H9 (cell line): ENCODE measurements around the gene ATP13A3. TPM values are rescaled to one million over a fixed set of nuclear protein-coding genes. Genes with fewer than 3 reads are reported as not detected.

Experiments used
- DNase-seq: peaks from one replicate; pipeline ENCODE4 v3.0.0-alpha.2; 2017
- H2AFZ ChIP-seq: one replicate; pipeline ENCODE4 v1.6.1; 2013; ENCODE audit warnings: mild to moderate bottlenecking, low read length, control low read depth, moderate library complexity
- H2AK5ac ChIP-seq: 2 replicates; pipeline ENCODE4 v1.6.1; 2013; ENCODE audit warnings: low read length, control low read depth, mixed read lengths; ENCODE audit not compliant: insufficient read length
- H2BK120ac ChIP-seq: one replicate; pipeline ENCODE4 v1.6.1; 2013; ENCODE audit warnings: low read depth, mild to moderate bottlenecking, low read length, control low read depth, inconsistent platforms; ENCODE audit not compliant: poor library complexity, severe bottlenecking
- H2BK12ac ChIP-seq: 2 replicates; pipeline ENCODE4 v1.6.1; 2013; ENCODE audit warnings: low read length, control low read depth, mixed read lengths, low read depth; ENCODE audit not compliant: insufficient read length
- H2BK15ac ChIP-seq: 2 replicates; pipeline ENCODE4 v1.6.1; 2013; ENCODE audit warnings: low read depth, low read length, control low read depth
- H2BK20ac ChIP-seq: one replicate; pipeline ENCODE4 v1.6.1; 2013; ENCODE audit warnings: low read depth, mild to moderate bottlenecking, low read length, control low read depth, inconsistent platforms; ENCODE audit not compliant: poor library complexity, severe bottlenecking
- H2BK5ac ChIP-seq: 2 replicates; pipeline ENCODE4 v1.6.1; 2013; ENCODE audit warnings: low read length, control low read depth, mixed read lengths; ENCODE audit not compliant: insufficient read length
- H3K14ac ChIP-seq: 2 replicates; pipeline ENCODE4 v1.6.1; 2013; ENCODE audit warnings: low read length, control low read depth; ENCODE audit not compliant: insufficient read depth
- H3K18ac ChIP-seq: 2 replicates; pipeline ENCODE4 v1.6.1; 2013; ENCODE audit warnings: low read depth, mild to moderate bottlenecking, mixed read lengths, low read length, control low read depth; ENCODE audit not compliant: insufficient read length
- H3K23ac ChIP-seq: 2 replicates; pipeline ENCODE4 v1.6.1; 2013; ENCODE audit warnings: low read length, control low read depth, mixed read lengths, low read depth; ENCODE audit not compliant: insufficient read length
- H3K23me2 ChIP-seq: 2 replicates; pipeline ENCODE4 v1.6.1; 2013; ENCODE audit warnings: low read depth, mild to moderate bottlenecking, mixed read lengths, low read length, control low read depth; ENCODE audit not compliant: insufficient read length, poor library complexity, severe bottlenecking
- H3K27ac ChIP-seq: 2 replicates; pipeline ENCODE4 v1.5.1; 2013; ENCODE audit warnings: low read length, control low read depth, mixed read lengths, low read depth; ENCODE audit not compliant: insufficient read length
- H3K27me3 ChIP-seq: 2 replicates; pipeline ENCODE4 v1.6.1; 2013; ENCODE audit warnings: low read length, control low read depth, inconsistent platforms; ENCODE audit not compliant: insufficient read depth
- H3K4ac ChIP-seq: 2 replicates; pipeline ENCODE4 v1.6.1; 2013; ENCODE audit warnings: low read depth, mild to moderate bottlenecking, control low read depth, inconsistent platforms, low read length, moderate library complexity
- H3K4me1 ChIP-seq: 2 replicates; pipeline ENCODE4 v1.6.1; 2013; ENCODE audit warnings: low read length, control low read depth, inconsistent platforms; ENCODE audit not compliant: insufficient read depth
- H3K4me2 ChIP-seq: 2 replicates; pipeline ENCODE4 v1.6.1; 2013; ENCODE audit warnings: low read length, control low read depth, mixed read lengths; ENCODE audit not compliant: insufficient read length, insufficient read depth
- H3K56ac ChIP-seq: 2 replicates; pipeline ENCODE4 v1.6.1; 2013; ENCODE audit warnings: low read depth, mild to moderate bottlenecking, mixed read lengths, low read length, control low read depth; ENCODE audit not compliant: insufficient read length
- H3K79me1 ChIP-seq: 2 replicates; pipeline ENCODE4 v1.6.1; 2013; ENCODE audit warnings: low read depth, mild to moderate bottlenecking, moderate library complexity, low read length, control low read depth, inconsistent platforms; ENCODE audit not compliant: insufficient read depth, poor library complexity, severe bottlenecking
- H3K79me2 ChIP-seq: 2 replicates; pipeline ENCODE4 v1.6.1; 2013; ENCODE audit warnings: low read length, control low read depth, inconsistent platforms; ENCODE audit not compliant: insufficient read depth
- H3K9ac ChIP-seq: 2 replicates; pipeline ENCODE4 v1.6.1; 2013; ENCODE audit warnings: low read length, control low read depth, mixed read lengths; ENCODE audit not compliant: insufficient read length; ENCODE audit errors: extremely low read depth
- H3K9me3 ChIP-seq: one replicate; pipeline ENCODE4 v1.6.1; 2013; ENCODE audit warnings: low read depth, low read length, inconsistent platforms; ENCODE audit not compliant: control insufficient read depth
- H3T11ph ChIP-seq: one replicate; pipeline ENCODE4 v1.6.1; 2013; ENCODE audit warnings: mild to moderate bottlenecking, low read length, control low read depth, inconsistent platforms
- H4K20me1 ChIP-seq: one replicate; pipeline ENCODE4 v1.6.1; 2013; ENCODE audit not compliant: control insufficient read depth, insufficient read length, insufficient read depth
- H4K5ac ChIP-seq: 2 replicates; pipeline ENCODE4 v1.6.1; 2013; ENCODE audit warnings: low read depth, mild to moderate bottlenecking, mixed read lengths, low read length, control low read depth; ENCODE audit not compliant: insufficient read length
- H4K8ac ChIP-seq: replicated peaks from 2 replicates; pipeline ENCODE4 v1.6.1; 2013; ENCODE audit warnings: low read length, control low read depth, mixed read lengths, low read depth; ENCODE audit not compliant: insufficient read length
- H4K91ac ChIP-seq: 2 replicates; pipeline ENCODE4 v1.6.1; 2013; ENCODE audit warnings: low read depth, mild to moderate bottlenecking, moderate library complexity, mixed read lengths, low read length, control low read depth; ENCODE audit not compliant: insufficient read length
- H3K27ac Mint-ChIP-seq, 3 experiments: 2 replicates in 2 of 3; 3 replicates in 1 of 3; pipeline ENCODE4 v1.8.0; 2020 to 2021; ENCODE audit warnings: mixed read lengths in 3 of 3, mild to moderate bottlenecking in 1 of 3, moderate library complexity in 1 of 3
- H3K27me3 Mint-ChIP-seq: 2 replicates; pipeline ENCODE4 v1.8.0; 2021; ENCODE audit warnings: low read depth, mild to moderate bottlenecking, moderate library complexity, mixed read lengths
- H3K36me3 Mint-ChIP-seq, 3 experiments: 2 replicates in 2 of 3; 3 replicates in 1 of 3; pipeline ENCODE4 v1.8.0; 2020 to 2021; ENCODE audit warnings: low read depth in 3 of 3, mixed read lengths in 3 of 3; ENCODE audit not compliant: insufficient read depth in 1 of 3
- H3K4me1 Mint-ChIP-seq, 2 experiments: 2 replicates each; pipeline ENCODE4 v1.8.0; 2020; ENCODE audit warnings: mixed read lengths in 2 of 2
- H3K4me3 Mint-ChIP-seq, 2 experiments: 2 replicates in 1 of 2; 3 replicates in 1 of 2; pipeline ENCODE4 v1.8.0; 2020 to 2021; ENCODE audit warnings: mild to moderate bottlenecking in 2 of 2, mixed read lengths in 2 of 2, moderate library complexity in 1 of 2
- H3K9me3 Mint-ChIP-seq, 2 experiments: 2 replicates in 1 of 2; 3 replicates in 1 of 2; pipeline ENCODE4 v1.8.0; 2020; ENCODE audit warnings: mild to moderate bottlenecking in 2 of 2, mixed read lengths in 2 of 2, moderate library complexity in 1 of 2
- WGBS: extraction: QIAGEN DNeasy Blood & Tissue Kit; methylation state at CpG from one replicate; pipeline ENCODE4 v1.1.7; 2013; ENCODE audit warnings: missing lambda C conversion rate, low lambda C conversion rate, mixed read lengths; ENCODE audit not compliant: insufficient read length; ENCODE audit errors: extremely low coverage; 5-methylcytosine and 5-hydroxymethylcytosine counted together
- total RNA-seq: library from RNA; stranded (reverse); gene quantifications from 2 replicates; pipeline ENCODE4 v1.2.1, GENCODE V29; 2021
- TF ChIP-seq, protein P1 (sequence below): fragments of 200-600 bp; sonication (generic); conservative IDR thresholded peaks from 3 replicates; pipeline ENCODE4 v1.8.0; 2021; ENCODE audit warnings: antibody characterized with exemption, mild to moderate bottlenecking

Gene ATP13A3
- total RNA-seq, 1 experiment from 2014 or later = 78.5 TPM

DNA sequence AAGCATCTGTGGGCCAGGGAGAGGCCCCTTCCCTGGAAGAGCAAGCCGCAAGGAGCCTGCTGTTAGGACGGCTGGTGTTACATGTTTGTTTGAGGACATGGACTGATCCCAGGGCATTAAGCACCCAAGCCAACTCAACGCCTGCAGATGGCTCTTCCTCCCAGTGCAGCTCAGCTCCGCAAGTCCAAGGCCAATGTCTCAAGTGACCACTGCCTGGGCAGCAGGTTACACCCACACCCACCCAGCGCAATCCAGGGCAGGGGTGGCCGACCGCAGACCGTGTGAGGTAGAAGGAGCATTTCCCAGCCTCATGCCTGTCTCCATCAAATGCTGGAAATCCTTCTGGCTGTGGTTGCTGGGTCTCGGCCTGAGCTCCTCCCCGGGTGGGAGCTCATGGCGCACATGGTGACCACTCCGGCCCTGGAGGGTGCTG lies 102.2 kb downstream of the ATP13A3 start:
- H2AK5ac ChIP-seq = no peak overlapping the region
- Mint-ChIP-seq H3K27me3 (peaks cover 6% of the 10 kb centered on the region), H3K4me3 (no peak overlapping the region), H3K27ac (no peak overlapping the region), H3K36me3 (no peaks in the 10 kb centered on the region), H3K9me3 (no peaks in the 10 kb centered on the region), H3K4me1 (peaks cover 39 to 53% of the 10 kb centered on the region in 2 experiments)
- no CpG with 5 or more reads among the region's 12 CpGs for WGBS
- no peak overlapping the region for H3T11ph ChIP-seq
- no peak overlapping the region for H3K56ac ChIP-seq
- no peaks in the 10 kb centered on the region for H3K27me3 ChIP-seq
- no peak overlapping the region for H4K91ac ChIP-seq
- no peak overlapping the region for H2BK120ac ChIP-seq
- H3K23ac ChIP-seq = no peak overlapping the region
- H3K14ac ChIP-seq = no peak overlapping the region; the same call in 1 of the 2 replicates
- H3K79me2 ChIP-seq = no peaks in the 10 kb centered on the region
- no peak overlapping the region for H2AFZ ChIP-seq
- no peak overlapping the region for H3K4me2 ChIP-seq
- H4K20me1 ChIP-seq = no peaks in the 10 kb centered on the region
- H3K4me1 ChIP-seq = no peaks in the 10 kb centered on the region; the same call in 1 of the 2 replicates
- peak; percentile 20 for DNase-seq
- H4K8ac ChIP-seq = peak overlapping the region; percentile 58
- H3K9ac ChIP-seq = no peak overlapping the region
- no peak overlapping the region for H2BK12ac ChIP-seq
- no peak overlapping the region for H2BK5ac ChIP-seq
- no peaks in the 10 kb centered on the region for H3K23me2 ChIP-seq
- H2BK15ac ChIP-seq = no peak overlapping the region
- H3K4ac ChIP-seq = no peak overlapping the region
- no peak overlapping the region for H3K18ac ChIP-seq
- H2BK20ac ChIP-seq = no peak overlapping the region
- TF ChIP-seq, protein P1, sequence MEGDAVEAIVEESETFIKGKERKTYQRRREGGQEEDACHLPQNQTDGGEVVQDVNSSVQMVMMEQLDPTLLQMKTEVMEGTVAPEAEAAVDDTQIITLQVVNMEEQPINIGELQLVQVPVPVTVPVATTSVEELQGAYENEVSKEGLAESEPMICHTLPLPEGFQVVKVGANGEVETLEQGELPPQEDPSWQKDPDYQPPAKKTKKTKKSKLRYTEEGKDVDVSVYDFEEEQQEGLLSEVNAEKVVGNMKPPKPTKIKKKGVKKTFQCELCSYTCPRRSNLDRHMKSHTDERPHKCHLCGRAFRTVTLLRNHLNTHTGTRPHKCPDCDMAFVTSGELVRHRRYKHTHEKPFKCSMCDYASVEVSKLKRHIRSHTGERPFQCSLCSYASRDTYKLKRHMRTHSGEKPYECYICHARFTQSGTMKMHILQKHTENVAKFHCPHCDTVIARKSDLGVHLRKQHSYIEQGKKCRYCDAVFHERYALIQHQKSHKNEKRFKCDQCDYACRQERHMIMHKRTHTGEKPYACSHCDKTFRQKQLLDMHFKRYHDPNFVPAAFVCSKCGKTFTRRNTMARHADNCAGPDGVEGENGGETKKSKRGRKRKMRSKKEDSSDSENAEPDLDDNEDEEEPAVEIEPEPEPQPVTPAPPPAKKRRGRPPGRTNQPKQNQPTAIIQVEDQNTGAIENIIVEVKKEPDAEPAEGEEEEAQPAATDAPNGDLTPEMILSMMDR = no peak
- no peaks in the 10 kb centered on the region for H3K9me3 ChIP-seq
- H3K27ac ChIP-seq = no peak overlapping the region
- H4K5ac ChIP-seq = no peak overlapping the region
- no peaks in the 10 kb centered on the region for H3K79me1 ChIP-seq
